HG03025 (cell line): ENCODE results near the gene ZNF280A.
"Not testable (repeated sequence)": the region's sequence is repeated elsewhere in the genome, so short reads cannot be mapped to it uniquely, and the experiment has no call there.

Experiments used
- ATAC-seq: cut with Tn5 transposase; IDR thresholded peaks from one replicate; pipeline ENCODE4 v1.9.1; 2021; ENCODE audit warnings: mild to moderate bottlenecking, moderate library complexity; ENCODE audit not compliant: unreplicated experiment, low FRiP score

The ZNF280A gene

GRCh38 chr22:22546490-22546889, 26.4 kb upstream of the ZNF280A start:
- no peak for ATAC-seq

- ATAC-seq, result no peak
These were observed 25.0 kb upstream of the ZNF280A start for GRCh38 chr22:22545084-22545483.

- no peak for ATAC-seq
These were observed 18.3 kb upstream of the ZNF280A start for GRCh38 chr22:22538226-22538989.

- no peak for ATAC-seq
These were observed 16.8 kb upstream of the ZNF280A start for GRCh38 chr22:22536916-22537315.

- no peak for ATAC-seq
These were observed 16.4 kb upstream of the ZNF280A start for GRCh38 chr22:22536515-22536914.

- no peak for ATAC-seq
These were observed 15.6 kb upstream of the ZNF280A start for GRCh38 chr22:22535662-22536061.

GRCh38 chr22:22534604-22535415, 14.7 kb upstream of the ZNF280A start:
- no peak for ATAC-seq

- ATAC-seq, result no peak
These were observed 13.8 kb upstream of the ZNF280A start for GRCh38 chr22:22533863-22534262.

- no peak for ATAC-seq
These were observed 13.3 kb upstream of the ZNF280A start for GRCh38 chr22:22533417-22533816.

GRCh38 chr22:22532547-22533071, 12.5 kb upstream of the ZNF280A start:
- ATAC-seq, result not testable (repeated sequence)

- ATAC-seq, result no peak
These were observed 11.9 kb upstream of the ZNF280A start for GRCh38 chr22:22531770-22532546.

- ATAC-seq, result no peak
These were observed 8.7 kb upstream of the ZNF280A start for GRCh38 chr22:22528780-22529179.

- no peak for ATAC-seq
These were observed 7.2 kb upstream of the ZNF280A start for GRCh38 chr22:22527312-22527711.

GRCh38 chr22:22526125-22526912, 6.2 kb upstream of the ZNF280A start:
- ATAC-seq, result no peak

- no peak for ATAC-seq
These were observed 3.4 kb upstream of the ZNF280A start for GRCh38 chr22:22523494-22523893.

- ATAC-seq, result no peak
These were observed 1.6 kb upstream of the ZNF280A start for GRCh38 chr22:22521631-22522030.

- no peak for ATAC-seq
These were observed 865 bp upstream of the ZNF280A start for GRCh38 chr22:22520667-22521602.

- no peak for ATAC-seq
These were observed 479 bp downstream of the ZNF280A start for GRCh38 chr22:22519591-22519990.

- ATAC-seq, result no peak
These were observed 3.1 kb downstream of the ZNF280A start for GRCh38 chr22:22516992-22517391.
